SK-N-SH treated with all-trans-retinoic acid at 6 μM for 48 hours (cell line): Measurements from ENCODE around the gene SLC25A6.

Source experiments
- ATAC-seq: fragments of 200-7000 bp; cut with Tn5 transposase; 3 replicates; pipeline ENCODE4 v1.9.1; 2020; ENCODE audit warnings: mild to moderate bottlenecking, moderate library complexity
- ARNTL ChIP-seq: fragments of 450-650 bp; formaldehyde crosslinking; IDR thresholded peaks from 2 replicates; pipeline ENCODE4 v1.5.0; 2020; ENCODE audit warnings: low read depth, mild to moderate bottlenecking, moderate library complexity, borderline replicate concordance
- BACH2 ChIP-seq: fragments of 250-450 bp; sonication (Bioruptor Pico); IDR thresholded peaks from 2 replicates; pipeline ENCODE4 v1.9.0; 2021; ENCODE audit warnings: mild to moderate bottlenecking, borderline replicate concordance
- CREB5 ChIP-seq: fragments of 250-450 bp; sonication (Bioruptor Pico); IDR thresholded peaks from 2 replicates; pipeline ENCODE4 v1.5.1; 2020; ENCODE audit warnings: low read depth, mild to moderate bottlenecking, moderate library complexity
- CSDC2 ChIP-seq: fragments of 250-450 bp; sonication (Bioruptor Pico); IDR thresholded peaks from 2 replicates; pipeline ENCODE4 v1.5.0; 2020; ENCODE audit warnings: mild to moderate bottlenecking, moderate library complexity
- CSRNP3 ChIP-seq: fragments of 250-450 bp; sonication (Bioruptor Pico); IDR thresholded peaks from 2 replicates; pipeline ENCODE4 v1.5.1; 2021; ENCODE audit warnings: mild to moderate bottlenecking, moderate library complexity
- GLIS3 ChIP-seq: fragments of 250-450 bp; sonication (Bioruptor Pico); IDR thresholded peaks from 2 replicates; pipeline ENCODE4 v1.5.0; 2020; ENCODE audit warnings: mild to moderate bottlenecking, moderate library complexity
- ISL1 ChIP-seq: fragments of 250-450 bp; sonication (Bioruptor Pico); IDR thresholded peaks from 2 replicates; pipeline ENCODE4 v2.1.2; 2022; ENCODE audit warnings: mild to moderate bottlenecking, moderate library complexity
- OSR1 ChIP-seq: fragments of 250-450 bp; sonication (Bioruptor Pico); IDR thresholded peaks from 2 replicates; pipeline ENCODE4 v1.8.0; 2022; ENCODE audit warnings: moderate library complexity, mild to moderate bottlenecking, inconsistent platforms
- PATZ1 ChIP-seq: fragments of 250-450 bp; sonication (Bioruptor Pico); IDR thresholded peaks from 2 replicates; pipeline ENCODE4 v1.8.0; 2020; ENCODE audit warnings: mild to moderate bottlenecking, moderate library complexity, borderline replicate concordance
- POU6F1 ChIP-seq: fragments of 250-450 bp; sonication (Bioruptor Pico); IDR thresholded peaks from 2 replicates; pipeline ENCODE4 v1.8.0; 2021; ENCODE audit warnings: low read depth, mild to moderate bottlenecking, moderate library complexity, borderline replicate concordance
- PPARA ChIP-seq: fragments of 250-450 bp; sonication (Bioruptor Pico); IDR thresholded peaks from 2 replicates; pipeline ENCODE4 v1.5.0; 2020; ENCODE audit warnings: mild to moderate bottlenecking, borderline replicate concordance
- RARB ChIP-seq: fragments of 250-450 bp; sonication (Bioruptor Pico); IDR thresholded peaks from 2 replicates; pipeline ENCODE4 v1.8.0; 2021; ENCODE audit warnings: mild to moderate bottlenecking, moderate library complexity
- SNAI2 ChIP-seq: fragments of 250-450 bp; sonication (Bioruptor Pico); IDR thresholded peaks from 2 replicates; pipeline ENCODE4 v1.5.0; 2020; ENCODE audit warnings: mild to moderate bottlenecking, moderate library complexity
- TCF4 ChIP-seq: fragments of 250-450 bp; sonication (Bioruptor Pico); IDR thresholded peaks from 2 replicates; pipeline ENCODE4 v1.8.0; 2021; ENCODE audit warnings: mild to moderate bottlenecking, moderate library complexity, borderline replicate concordance
- TOX ChIP-seq: fragments of 250-450 bp; sonication (Bioruptor Pico); IDR thresholded peaks from 2 replicates; pipeline ENCODE4 v1.8.0; 2021; ENCODE audit warnings: mild to moderate bottlenecking, moderate library complexity, borderline replicate concordance
- ZC3H10 ChIP-seq: fragments of 250-450 bp; sonication (Bioruptor Pico); IDR thresholded peaks from 2 replicates; pipeline ENCODE4 v1.5.1; 2021; ENCODE audit warnings: mild to moderate bottlenecking, moderate library complexity
- ZFP3 ChIP-seq: fragments of 250-450 bp; sonication (Bioruptor Pico); IDR thresholded peaks from 2 replicates; pipeline ENCODE4 v1.5.0; 2020; ENCODE audit warnings: mild to moderate bottlenecking, moderate library complexity
- ZFP30 ChIP-seq: fragments of 450-650 bp; formaldehyde crosslinking; IDR thresholded peaks from 2 replicates; pipeline ENCODE4 v1.5.0; 2022; ENCODE audit warnings: mild to moderate bottlenecking, moderate library complexity
- ZNF565 ChIP-seq: fragments of 450-650 bp; formaldehyde crosslinking; conservative IDR thresholded peaks from 2 replicates; pipeline ENCODE4 v1.5.0; 2020; ENCODE audit warnings: low read depth, mild to moderate bottlenecking, moderate library complexity
- ZNF70 ChIP-seq: fragments of 450-650 bp; formaldehyde crosslinking; IDR thresholded peaks from 2 replicates; pipeline ENCODE4 v1.5.0; 2020; ENCODE audit warnings: mild to moderate bottlenecking, moderate library complexity
- ZNF8 ChIP-seq: fragments of 450-650 bp; formaldehyde crosslinking; IDR thresholded peaks from 2 replicates; pipeline ENCODE4 v1.5.0; 2020; ENCODE audit warnings: mild to moderate bottlenecking, moderate library complexity

SLC25A6 gene

GRCh38 chrX:1419545-1420355, 27.8 kb upstream of the SLC25A6 start:
- peak; percentile 11 for ATAC-seq

GRCh38 chrX:1418901-1419544, 27.1 kb upstream of the SLC25A6 start:
- TF ChIP-seq TCF4 (CRISPR knock-in tag) (no peak), ZNF8 (no peak), ISL1 (CRISPR knock-in tag) (no peak), ARNTL (CRISPR knock-in tag) (no peak), CSRNP3 (CRISPR knock-in tag) (no peak), RARB (no peak)
- ATAC-seq, result peak; percentile 4; the same call in 2 of the 3 replicates

More at GRCh38 chrX:1419545-1420355, 27.8 kb upstream of the SLC25A6 start:
- TF ChIP-seq CSDC2 (no peak), ZFP3 (CRISPR knock-in tag) (no peak), ISL1 (CRISPR knock-in tag) (no peak), SNAI2 (CRISPR knock-in tag) (no peak), POU6F1 (no peak), ZFP30 (CRISPR knock-in tag) (no peak), BACH2 (CRISPR knock-in tag) (no peak), CSRNP3 (CRISPR knock-in tag) (no peak), ZC3H10 (CRISPR knock-in tag) (no peak), GLIS3 (CRISPR knock-in tag) (no peak), PATZ1 (CRISPR knock-in tag) (no peak), ZNF70 (no peak)
- TF ChIP-seq, all 23 proteins: peak for 0

GRCh38 chrX:1417921-1418771, 26.2 kb upstream of the SLC25A6 start:
- no peak for ATAC-seq
- TF ChIP-seq CSRNP3 (CRISPR knock-in tag), result no peak
- TF ChIP-seq TOX (CRISPR knock-in tag), result no peak
- no peak for TF ChIP-seq CSDC2
- TF ChIP-seq POU6F1, result no peak
- no peak for TF ChIP-seq OSR1 (CRISPR knock-in tag)
- no peak for TF ChIP-seq ZC3H10 (CRISPR knock-in tag)
- no peak for TF ChIP-seq PATZ1 (CRISPR knock-in tag)
- no peak for TF ChIP-seq BACH2 (CRISPR knock-in tag)
- TF ChIP-seq ZFP3 (CRISPR knock-in tag), result no peak
- no peak for TF ChIP-seq ZNF565 (CRISPR knock-in tag)
- no peak for TF ChIP-seq SNAI2 (CRISPR knock-in tag)
- no peak for TF ChIP-seq CREB5 (CRISPR knock-in tag)
- TF ChIP-seq ZNF70, result no peak
- TF ChIP-seq PPARA, result no peak
- no peak for TF ChIP-seq ARNTL (CRISPR knock-in tag)
